Measurements from ENCODE around the gene PNLIPRP3. TPM values are rescaled to one million over a fixed set of nuclear protein-coding genes. Genes with fewer than 3 reads are reported as not detected.

The PNLIPRP3 gene
- total RNA-seq, 1 donor from 2014 or later, result not detected

- Mint-ChIP-seq H3K36me3 (ENCODE audit: low read depth, unreplicated experiment) (no peaks in the 10 kb centered on the region), H3K27me3 (ENCODE audit: low read depth, unreplicated experiment) (no peaks in the 10 kb centered on the region), H3K27ac (ENCODE audit: unreplicated experiment) (no peak overlapping the region), H3K9me3 (ENCODE audit: unreplicated experiment) (no peaks in the 10 kb centered on the region), H3K4me3 (ENCODE audit: unreplicated experiment) (no peak overlapping the region), H3K4me1 (ENCODE audit: low read depth, unreplicated experiment) (no peaks in the 10 kb centered on the region)
- Histone ChIP-seq H3K27ac (ENCODE audit: low read depth, low read length) (no peak overlapping the region), H3K4me2 (ENCODE audit: low read length) (no peak overlapping the region), H4K20me1 (ENCODE audit: insufficient read depth, low read length) (no peaks in the 10 kb centered on the region), H3K79me2 (ENCODE audit: insufficient read depth, low read length) (no peaks in the 10 kb centered on the region), H3K36me3 (ENCODE audit: insufficient read depth, low read length) (no peaks in the 10 kb centered on the region), H3K4me1 (ENCODE audit: insufficient read depth, low read length) (no peaks in the 10 kb centered on the region), H3K27me3 (ENCODE audit: insufficient read depth, low read length) (no peaks in the 10 kb centered on the region), H3K9ac (ENCODE audit: low read length) (no peak overlapping the region), H3K9me3 (ENCODE audit: insufficient read depth, low read depth, low read length) (no peaks in the 10 kb centered on the region), H3K4me3 (ENCODE audit: insufficient read depth, low read depth, low read length) (no peak overlapping the region), H2AFZ (ENCODE audit: low read depth, low read length) (no peak overlapping the region)
- TF ChIP-seq EZH2 (IDR thresholded peaks at IDR 0.05; ENCODE audit: insufficient read depth, low read length), result no peak
- no peak for TF ChIP-seq CTCF (IDR thresholded peaks at IDR 0.05; ENCODE audit: insufficient read depth, low read depth, low read length)
- DNase-seq (ENCODE audit: low read depth), result no peak
- FAIRE-seq, result no peak
Measured at GRCh38 chr10:116418389-116418788, 9.3 kb upstream of the PNLIPRP3 start.

GRCh38 chr10:116421815-116422214, 5.8 kb upstream of the PNLIPRP3 start:
- H3K27ac Mint-ChIP-seq (ENCODE audit: unreplicated experiment), result no peak overlapping the region
- no peaks in the 10 kb centered on the region for H3K4me1 Mint-ChIP-seq (ENCODE audit: low read depth, unreplicated experiment)
- H3K4me3 Mint-ChIP-seq (ENCODE audit: unreplicated experiment), result no peak overlapping the region
- TF ChIP-seq CTCF (IDR thresholded peaks at IDR 0.05; ENCODE audit: insufficient read depth, low read depth, low read length) (no peak), EZH2 (IDR thresholded peaks at IDR 0.05; ENCODE audit: insufficient read depth, low read length) (no peak)
- Histone ChIP-seq H3K4me3 (ENCODE audit: insufficient read depth, low read depth, low read length) (no peak overlapping the region), H3K9me3 (ENCODE audit: insufficient read depth, low read depth, low read length) (no peaks in the 10 kb centered on the region), H4K20me1 (ENCODE audit: insufficient read depth, low read length) (no peaks in the 10 kb centered on the region), H3K4me2 (ENCODE audit: low read length) (no peak overlapping the region), H3K36me3 (ENCODE audit: insufficient read depth, low read length) (no peaks in the 10 kb centered on the region), H3K27ac (ENCODE audit: low read depth, low read length) (no peak overlapping the region), H3K4me1 (ENCODE audit: insufficient read depth, low read length) (no peaks in the 10 kb centered on the region), H3K79me2 (ENCODE audit: insufficient read depth, low read length) (no peaks in the 10 kb centered on the region), H3K9ac (ENCODE audit: low read length) (no peak overlapping the region), H2AFZ (ENCODE audit: low read depth, low read length) (no peak overlapping the region), H3K27me3 (ENCODE audit: insufficient read depth, low read length) (no peaks in the 10 kb centered on the region)
- H3K9me3 Mint-ChIP-seq (ENCODE audit: unreplicated experiment), result no peaks in the 10 kb centered on the region
- FAIRE-seq, result no peak
- DNase-seq (ENCODE audit: low read depth), result no peak
- no peaks in the 10 kb centered on the region for H3K27me3 Mint-ChIP-seq (ENCODE audit: low read depth, unreplicated experiment)
- no peaks in the 10 kb centered on the region for H3K36me3 Mint-ChIP-seq (ENCODE audit: low read depth, unreplicated experiment)

- TF ChIP-seq CTCF (IDR thresholded peaks at IDR 0.05; ENCODE audit: insufficient read depth, low read depth, low read length), result no peak
- no peak for TF ChIP-seq EZH2 (IDR thresholded peaks at IDR 0.05; ENCODE audit: insufficient read depth, low read length)
- no peak overlapping the region for H3K9ac ChIP-seq (ENCODE audit: low read length)
Measured at GRCh38 chr10:116429288-116429977, 1.8 kb downstream of the PNLIPRP3 start.

More at GRCh38 chr10:116429288-116429977, 1.8 kb downstream of the PNLIPRP3 start:
- Histone ChIP-seq H3K79me2 (ENCODE audit: insufficient read depth, low read length) (no peaks in the 10 kb centered on the region), H3K4me1 (ENCODE audit: insufficient read depth, low read length) (no peaks in the 10 kb centered on the region), H3K36me3 (ENCODE audit: insufficient read depth, low read length) (no peaks in the 10 kb centered on the region), H4K20me1 (ENCODE audit: insufficient read depth, low read length) (no peaks in the 10 kb centered on the region), H3K27ac (ENCODE audit: low read depth, low read length) (no peak overlapping the region), H3K27me3 (ENCODE audit: insufficient read depth, low read length) (no peaks in the 10 kb centered on the region), H3K4me2 (ENCODE audit: low read length) (no peak overlapping the region), H3K4me3 (ENCODE audit: insufficient read depth, low read depth, low read length) (no peak overlapping the region), H2AFZ (ENCODE audit: low read depth, low read length) (no peak overlapping the region), H3K9me3 (ENCODE audit: insufficient read depth, low read depth, low read length) (no peaks in the 10 kb centered on the region)
- H3K27ac Mint-ChIP-seq (ENCODE audit: unreplicated experiment), result no peak overlapping the region
- H3K27me3 Mint-ChIP-seq (ENCODE audit: low read depth, unreplicated experiment), result no peaks in the 10 kb centered on the region
- H3K36me3 Mint-ChIP-seq (ENCODE audit: low read depth, unreplicated experiment), result no peaks in the 10 kb centered on the region
- no peak overlapping the region for H3K4me3 Mint-ChIP-seq (ENCODE audit: unreplicated experiment)
- no peak for FAIRE-seq
- no peak for DNase-seq (ENCODE audit: low read depth)
- no peaks in the 10 kb centered on the region for H3K4me1 Mint-ChIP-seq (ENCODE audit: low read depth, unreplicated experiment)
- H3K9me3 Mint-ChIP-seq (ENCODE audit: unreplicated experiment), result no peaks in the 10 kb centered on the region

All from astrocyte (in vitro differentiated cells and primary cell).